Colon (tissue), 2 donors: ENCODE measurements around the gene ZSWIM8.

Experiments
- FAIRE-seq: peaks from 2 replicates; lab custom pipeline; 2012; peaks lifted over from hg19 to GRCh38; lab: Jason Lieb, UNC
- donor health status: control.
- donor health status: control.

ZSWIM8 gene

DNA sequence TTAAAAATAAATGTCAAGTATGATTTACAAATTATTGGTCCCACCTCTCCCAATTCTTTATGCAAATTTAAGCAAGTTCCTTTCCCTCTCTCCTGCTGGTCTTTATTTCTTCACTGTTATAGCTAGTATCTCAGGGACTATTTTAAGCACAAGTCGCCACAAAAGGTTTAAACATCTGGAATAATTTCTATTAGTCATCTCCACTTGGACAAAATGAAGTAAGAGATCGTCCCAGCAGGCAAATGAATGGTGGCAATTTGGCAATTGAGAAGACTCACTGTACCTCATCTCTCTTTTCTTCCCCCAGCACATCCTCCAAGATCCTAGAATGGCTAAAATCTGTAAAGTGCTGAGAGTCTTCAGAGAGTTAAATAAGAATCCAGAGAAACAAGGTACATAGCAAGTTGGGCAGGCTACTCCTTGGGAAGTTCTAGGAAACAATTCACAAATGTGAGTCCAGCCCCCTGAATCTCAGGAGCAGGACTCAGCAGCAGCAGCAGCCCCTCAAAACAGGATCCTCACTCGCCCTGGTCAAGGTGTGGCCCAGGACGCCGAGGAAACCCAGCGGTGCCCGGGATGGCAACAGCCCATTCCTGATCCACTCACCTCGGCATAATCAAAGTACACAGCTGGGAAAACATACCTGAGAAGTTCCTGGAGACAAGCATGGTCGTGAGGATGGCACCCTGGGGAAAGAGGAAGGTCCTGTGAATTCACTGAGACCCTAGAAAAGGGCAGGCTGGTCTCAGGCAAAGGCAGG, 56.3 kb downstream of the ZSWIM8 start:
- FAIRE-seq = no peak

DNA sequence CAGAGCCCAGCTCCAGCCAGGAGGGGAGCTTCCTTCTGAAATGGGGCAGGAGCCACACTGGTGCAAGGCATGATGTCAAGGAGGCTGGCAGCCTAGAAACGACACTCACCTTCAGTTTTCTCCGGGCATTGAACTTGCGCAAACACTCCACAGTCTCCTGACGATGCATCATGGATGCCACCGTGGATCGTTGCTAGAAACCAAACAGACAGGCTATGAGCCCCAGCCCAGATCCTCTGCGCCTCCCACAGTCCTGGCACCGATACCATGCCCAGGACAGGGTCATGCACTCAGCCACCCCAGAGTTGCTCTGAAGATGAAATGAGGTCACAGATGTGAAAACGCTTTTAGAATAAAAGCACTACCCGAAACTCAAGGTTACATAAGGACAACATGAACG, 56.9 kb downstream of the ZSWIM8 start:
- FAIRE-seq = no peak

DNA sequence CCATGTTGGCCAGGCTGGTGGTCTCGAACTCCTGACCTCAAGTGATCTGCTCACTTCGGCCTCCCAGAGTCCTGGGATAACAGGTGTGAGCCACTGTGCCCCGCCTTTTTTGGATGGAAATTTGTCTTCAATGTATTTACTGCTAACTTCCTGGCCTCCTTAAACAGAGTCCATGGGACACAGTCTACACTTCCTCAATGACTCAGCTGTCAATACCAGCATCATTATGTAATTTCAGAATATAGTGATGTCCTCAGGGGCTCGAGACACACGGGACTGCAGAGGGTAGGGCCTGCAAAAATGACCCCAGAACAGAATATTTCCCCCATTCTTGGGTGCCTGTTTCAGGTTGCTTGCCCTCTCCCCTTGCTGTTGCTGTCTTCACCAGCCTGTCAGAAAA, 57.9 kb downstream of the ZSWIM8 start:
- no peak for FAIRE-seq

DNA sequence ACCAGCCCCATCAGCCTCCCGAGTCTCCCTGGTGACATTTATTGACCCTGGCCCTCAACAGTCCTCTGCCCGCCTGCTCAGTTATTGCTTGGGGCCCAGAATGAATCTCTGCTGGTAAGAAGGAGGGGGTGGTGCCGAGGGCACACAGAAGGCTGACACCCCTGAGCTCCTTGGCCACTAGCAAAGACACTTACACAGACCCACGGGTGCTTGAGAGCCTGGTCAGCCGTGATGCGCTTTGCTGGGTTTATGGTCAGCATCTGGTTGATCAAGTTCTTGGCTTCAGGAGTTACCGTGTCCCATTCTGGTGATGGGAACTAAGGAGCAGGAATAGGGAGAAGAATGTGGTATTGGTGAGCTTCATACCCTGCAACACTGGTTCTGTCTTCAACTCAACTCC, 61.6 kb downstream of the ZSWIM8 start:
- no peak for FAIRE-seq

DNA sequence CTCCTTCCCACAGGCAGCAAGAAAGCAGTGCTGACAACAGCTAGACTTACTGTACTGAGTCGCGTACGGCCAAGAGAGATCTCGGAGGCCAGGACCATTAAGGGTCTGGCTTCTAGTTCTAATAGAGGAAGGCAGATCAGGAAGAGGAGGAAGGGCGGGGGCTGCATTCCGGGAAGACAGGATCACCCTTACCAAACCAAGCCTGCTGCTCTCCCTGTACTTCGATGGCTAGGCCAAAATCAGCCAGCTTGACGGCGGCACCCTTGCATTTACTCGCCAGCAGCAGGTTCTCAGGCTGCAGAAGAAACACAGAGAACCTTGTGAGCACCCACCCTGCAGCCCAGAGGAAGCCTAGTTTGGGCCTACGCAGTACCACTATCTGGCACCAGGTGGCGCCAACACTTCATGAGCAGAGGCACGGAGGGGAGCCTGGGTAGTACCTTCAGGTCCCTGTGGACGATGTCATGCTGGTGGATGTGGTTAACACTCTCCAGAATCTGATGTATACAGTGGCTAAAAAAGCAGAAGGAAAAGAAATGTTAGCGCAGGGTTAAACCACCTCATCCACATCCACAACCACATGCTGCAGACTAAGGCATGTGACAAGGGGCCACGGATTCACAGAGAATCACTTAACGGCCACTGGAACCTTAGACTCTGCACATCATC, 63.5 kb downstream of the ZSWIM8 start:
- FAIRE-seq = no peak

DNA sequence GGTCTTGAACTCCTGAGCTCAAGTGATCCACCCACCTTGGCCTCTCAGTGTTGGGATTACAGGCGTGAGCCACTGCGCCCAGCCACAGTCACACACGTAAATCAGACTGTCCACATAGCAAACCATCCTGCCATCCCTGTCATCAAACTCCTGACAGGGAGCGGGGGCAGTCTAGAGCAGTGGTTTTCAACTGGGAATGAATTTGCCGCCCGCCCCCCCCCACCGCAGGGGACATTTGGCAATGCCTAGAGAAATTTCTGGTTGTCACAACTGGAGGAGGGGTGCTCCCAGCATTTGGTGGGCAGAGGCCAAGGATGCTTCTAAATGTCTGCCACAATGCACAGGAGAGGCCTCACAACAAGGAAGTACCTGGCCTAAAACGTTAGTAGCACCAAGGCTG, 64.8 kb downstream of the ZSWIM8 start:
- FAIRE-seq = no peak

DNA sequence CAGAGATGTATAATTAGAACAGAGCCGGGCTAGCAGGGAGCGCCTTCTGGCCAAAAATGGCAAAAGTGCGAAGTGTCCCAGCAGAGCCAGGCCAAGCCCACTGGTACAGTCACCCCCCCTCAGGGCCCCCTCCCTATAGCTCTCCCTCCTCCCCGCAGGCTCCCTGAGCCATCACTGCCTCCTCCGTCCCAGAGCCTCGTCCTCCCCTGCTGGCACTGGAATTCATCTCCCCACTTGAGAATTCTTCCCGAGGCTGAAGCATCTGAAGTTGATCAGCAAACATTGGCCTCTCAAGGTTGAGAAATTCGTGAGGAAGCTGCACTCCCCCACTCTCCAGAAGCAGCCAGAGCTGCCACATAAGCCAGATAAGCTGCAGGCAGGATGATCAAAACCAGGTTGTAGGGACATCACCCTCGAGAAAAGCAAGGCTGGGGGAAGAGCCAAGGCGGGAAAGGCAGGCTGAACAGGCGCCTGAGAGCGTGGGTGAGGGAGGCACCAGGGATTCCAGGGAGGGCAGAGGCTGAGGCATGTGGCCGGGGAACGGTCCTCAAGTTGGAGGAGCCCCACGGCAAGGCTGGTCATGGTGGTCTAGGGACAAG, 65.6 kb downstream of the ZSWIM8 start:
- no peak for FAIRE-seq
